ENCODE measurements around the gene AKAP13.
"Not testable (repeated sequence)": the region's sequence is repeated elsewhere in the genome, so short reads cannot be mapped to it uniquely, and the experiment has no call there.

The AKAP13 gene

DNA sequence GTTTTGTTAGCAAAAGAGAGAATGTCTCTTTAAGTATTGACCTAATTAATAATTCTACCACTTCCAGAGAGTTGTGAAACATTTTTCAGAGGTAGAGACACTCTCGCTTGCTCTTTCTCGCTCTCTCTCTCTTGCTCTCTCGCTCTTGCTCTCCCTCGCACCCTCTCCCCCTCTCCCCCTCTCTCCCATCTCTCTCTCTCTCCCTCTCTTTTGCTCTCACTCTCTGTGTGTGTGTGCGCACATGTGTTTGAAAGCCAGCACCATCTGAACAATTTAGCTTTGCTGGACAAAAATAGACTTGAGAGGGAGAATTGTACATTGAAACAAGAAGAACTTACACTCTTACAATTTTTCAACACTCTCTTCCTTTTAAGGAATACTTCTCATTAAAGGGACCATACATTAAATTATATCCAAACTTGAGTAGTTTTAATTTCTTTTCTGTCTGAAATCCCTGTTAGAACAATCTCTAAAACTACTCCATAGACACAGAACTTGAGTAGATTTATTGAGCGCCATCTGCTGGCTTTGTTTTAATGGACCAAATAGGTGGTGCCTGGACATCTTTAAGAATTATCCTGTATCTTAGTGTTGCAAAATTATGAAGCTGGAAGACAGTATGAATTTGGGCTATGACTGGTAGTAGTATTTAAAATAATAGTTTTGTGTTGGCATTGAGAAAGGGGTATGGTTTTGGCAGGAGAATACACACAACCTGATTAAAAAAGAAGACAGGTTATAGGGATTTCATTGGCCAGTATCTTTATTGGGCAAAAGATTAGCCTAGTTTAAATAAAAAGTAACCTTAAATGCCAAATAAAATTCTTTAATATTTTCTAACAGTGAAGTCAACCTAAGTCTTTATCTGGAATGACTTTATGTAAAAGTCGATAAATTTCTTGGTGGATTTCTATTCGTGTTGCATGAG is 124.6 kb downstream of the AKAP13 start:
- DNase-seq = peak; percentile 27

DNA sequence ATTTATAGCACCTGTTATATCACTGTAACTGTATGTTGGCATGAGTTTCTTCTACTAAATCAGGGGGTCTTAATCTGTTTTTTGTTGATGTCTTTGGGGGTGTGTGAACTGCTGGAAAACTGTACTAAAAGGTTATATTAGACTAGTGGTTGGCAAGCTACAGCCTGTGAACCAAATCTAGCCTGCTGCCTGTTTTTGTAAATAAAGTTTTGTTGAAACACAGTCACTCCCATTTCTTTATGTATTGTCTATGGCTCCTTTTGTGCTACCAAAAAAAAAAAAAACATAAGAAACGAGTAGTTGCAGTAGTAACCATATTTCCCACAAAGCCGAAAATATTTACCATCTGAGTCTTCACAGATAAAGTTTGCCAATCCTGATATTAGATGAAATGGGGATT is 126.7 kb downstream of the AKAP13 start:
- no peak for DNase-seq

- no peak for DNase-seq
Observed at GRCh38 chr15:85509973-85510372, 129.6 kb downstream of the AKAP13 start.

DNA sequence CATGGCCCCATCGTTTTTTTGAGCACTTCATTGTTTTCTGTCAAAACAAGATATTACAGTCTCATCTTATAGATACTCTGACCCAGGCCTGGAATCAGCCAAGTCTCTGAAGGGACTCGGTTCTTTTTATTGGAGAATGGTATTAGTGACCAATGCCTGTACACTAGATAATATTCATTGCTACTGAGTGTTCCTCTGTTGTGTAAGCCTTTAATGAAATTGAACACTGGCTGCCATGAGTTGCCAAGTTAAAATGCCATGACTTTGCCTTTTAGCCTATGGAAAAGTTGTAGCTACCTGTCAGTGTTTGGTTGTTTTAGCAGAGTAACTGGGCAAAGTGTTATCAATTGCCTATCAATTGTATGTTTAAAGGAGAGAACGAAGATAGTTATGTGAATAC is 134.0 kb downstream of the AKAP13 start:
- no peak for DNase-seq

- DNase-seq = no peak
Observed at GRCh38 chr15:85515212-85515611, 134.8 kb downstream of the AKAP13 start.

DNA sequence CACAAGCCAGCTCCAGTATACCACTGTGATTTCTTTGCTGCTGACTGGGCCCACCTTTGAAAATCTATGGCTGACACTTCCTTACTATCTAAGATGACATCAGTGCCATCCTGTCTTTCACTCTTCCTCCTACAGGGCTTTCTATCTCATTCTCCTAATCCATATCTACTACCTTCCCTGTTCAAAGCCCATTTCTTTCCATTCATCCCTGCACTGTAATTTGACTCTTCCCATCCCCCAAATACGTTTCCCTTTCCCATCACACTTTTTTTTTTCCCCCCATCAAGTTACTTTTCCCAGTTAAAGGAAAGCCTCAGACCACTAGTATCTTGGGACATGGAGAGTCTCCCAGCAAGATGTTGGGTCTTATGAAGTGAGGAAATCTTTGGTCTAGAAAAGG is 136.7 kb downstream of the AKAP13 start:
- no peak for DNase-seq

- no peak for DNase-seq
Observed at GRCh38 chr15:85518979-85519761, 138.8 kb downstream of the AKAP13 start.

DNA sequence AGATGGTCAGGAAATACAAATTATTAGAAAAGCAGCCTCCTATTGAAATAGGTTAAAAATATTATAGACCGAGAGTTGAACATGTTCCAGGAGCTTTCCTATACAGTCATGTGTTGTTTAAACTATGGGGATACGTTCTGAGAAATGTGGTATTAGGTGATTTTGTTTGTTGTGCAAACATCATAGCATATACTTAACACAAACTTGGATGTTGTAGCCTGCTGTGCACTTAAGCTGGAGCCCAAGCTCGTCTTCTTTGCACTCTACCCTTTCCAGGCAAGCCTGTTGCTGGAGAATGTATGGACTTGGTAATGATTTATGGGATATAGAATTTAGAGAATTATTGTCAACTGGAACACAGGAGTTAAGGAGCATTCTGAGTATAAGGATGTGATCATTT is 140.2 kb downstream of the AKAP13 start:
- no peak for DNase-seq

DNA sequence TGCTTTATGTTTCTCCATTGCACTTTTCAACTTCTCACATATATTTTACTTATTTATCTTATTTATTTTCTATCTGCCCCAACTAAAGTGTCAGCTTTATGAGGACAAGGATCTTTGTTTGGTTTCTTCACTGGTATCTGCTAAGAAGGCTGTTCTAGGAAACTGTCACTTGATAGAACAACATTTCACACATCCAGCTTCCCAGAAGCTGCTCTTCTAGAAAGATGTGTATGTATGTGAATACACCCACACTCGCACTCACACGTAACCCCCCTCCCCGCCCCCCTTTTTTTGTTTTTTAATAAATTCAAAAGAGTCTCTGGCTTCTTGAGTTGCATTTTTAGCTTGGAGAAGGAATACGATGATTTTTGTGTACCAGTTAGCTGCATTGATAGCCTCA is 143.1 kb downstream of the AKAP13 start:
- no peak for DNase-seq

GRCh38 chr15:85525755-85526154 is 145.4 kb downstream of the AKAP13 start:
- DNase-seq = no peak

GRCh38 chr15:85527895-85528294 is 147.5 kb downstream of the AKAP13 start:
- no peak for DNase-seq

GRCh38 chr15:85530079-85530478 is 149.7 kb downstream of the AKAP13 start:
- no peak for DNase-seq

GRCh38 chr15:85531083-85531482 is 150.7 kb downstream of the AKAP13 start:
- DNase-seq = no peak

DNA sequence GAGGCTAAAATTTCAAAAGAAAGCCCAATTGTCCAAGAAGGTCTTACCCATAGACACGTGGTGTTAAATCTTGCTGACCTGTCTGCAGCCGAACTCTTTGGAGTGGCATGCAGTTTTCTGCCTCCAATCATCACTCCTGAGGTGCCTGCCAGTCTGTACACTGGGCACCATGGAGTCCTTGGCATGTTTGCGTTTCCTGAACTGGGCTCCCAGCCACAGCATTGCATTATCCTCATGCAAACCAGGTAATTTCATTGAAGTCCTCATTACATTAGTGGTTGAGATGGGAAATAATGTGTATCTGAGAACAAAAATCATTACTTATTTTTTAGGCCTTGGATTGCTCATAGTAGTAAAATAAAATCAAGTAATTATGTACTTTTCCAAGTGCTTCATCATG is 152.3 kb downstream of the AKAP13 start:
- no peak for DNase-seq

DNA sequence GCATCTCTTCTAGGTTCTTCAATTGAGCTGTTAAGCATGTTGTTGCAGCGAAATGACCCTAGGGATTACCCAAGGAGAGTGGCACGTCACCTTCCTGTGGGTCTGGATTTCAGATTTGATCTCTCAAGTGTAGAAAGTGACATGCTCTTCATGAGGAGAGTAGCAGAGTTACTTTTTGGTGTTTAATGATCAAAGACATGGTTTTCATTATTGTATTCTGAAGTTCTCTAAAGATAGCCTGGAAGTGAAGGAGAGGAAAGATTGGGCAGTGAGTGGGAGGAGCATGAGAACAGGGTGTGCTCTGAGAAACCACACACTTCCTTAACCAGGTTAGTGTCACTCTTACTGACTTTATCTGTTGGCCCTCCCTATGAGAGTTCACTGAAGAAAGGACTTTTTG is 153.6 kb downstream of the AKAP13 start:
- no peak for DNase-seq

DNA sequence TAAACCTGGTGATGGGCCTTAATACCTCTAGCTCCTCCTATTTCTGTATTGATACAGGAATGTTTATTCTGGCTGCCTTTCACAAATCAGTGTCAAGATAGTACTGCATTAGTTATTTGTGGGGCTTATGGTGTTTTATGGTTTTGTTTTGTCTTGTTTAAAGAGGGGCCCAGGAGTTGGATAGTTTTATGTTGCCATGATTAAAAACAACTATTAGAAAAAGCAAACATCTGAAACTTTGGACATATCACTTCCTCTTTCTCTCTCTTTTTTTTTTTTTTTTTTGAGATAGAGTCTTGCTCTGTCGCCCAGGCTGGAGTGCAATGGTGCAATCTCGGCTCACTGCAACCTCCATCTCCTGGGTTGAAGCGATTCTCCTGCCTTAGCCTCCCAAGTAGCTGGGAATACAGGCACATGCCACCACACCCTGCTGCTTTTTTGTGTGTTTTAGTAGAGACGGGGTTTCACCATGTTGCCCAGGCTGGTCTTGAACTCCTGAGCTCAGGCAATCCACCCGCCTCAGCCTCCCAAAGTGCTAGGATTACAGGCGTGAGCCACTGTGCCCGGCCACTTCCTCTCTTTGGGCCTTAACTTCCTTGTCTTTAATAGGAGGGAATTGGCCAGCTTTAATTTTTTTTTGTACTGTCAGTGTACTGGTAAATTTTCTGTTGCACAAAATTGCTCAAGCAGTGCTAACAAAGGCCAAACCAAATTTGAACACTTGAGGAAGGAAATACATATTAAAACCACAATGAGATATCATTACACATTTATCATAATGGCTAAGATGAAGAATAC is 155.3 kb downstream of the AKAP13 start:
- not testable (repeated sequence) for DNase-seq

DNA sequence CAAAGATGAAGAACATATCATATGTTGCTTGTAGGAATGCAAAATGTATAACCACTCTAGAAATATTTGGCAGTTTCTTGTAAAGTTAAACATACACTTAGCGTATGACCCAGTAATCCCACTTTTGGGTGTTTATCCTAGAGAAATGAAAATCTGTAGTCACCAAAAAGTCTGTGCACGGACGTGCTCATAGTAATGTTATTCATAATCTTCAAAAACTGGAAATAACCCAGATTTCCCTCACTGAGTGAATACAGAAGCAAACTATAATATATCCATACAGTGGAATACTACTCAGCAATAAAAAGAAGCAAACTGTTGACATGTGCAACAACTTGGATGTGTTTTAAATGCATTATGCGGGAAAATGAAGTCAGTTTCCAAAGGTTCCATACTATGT is 155.9 kb downstream of the AKAP13 start:
- no peak for DNase-seq

GRCh38 chr15:85539491-85539890 is 159.1 kb downstream of the AKAP13 start:
- DNase-seq = no peak

DNA sequence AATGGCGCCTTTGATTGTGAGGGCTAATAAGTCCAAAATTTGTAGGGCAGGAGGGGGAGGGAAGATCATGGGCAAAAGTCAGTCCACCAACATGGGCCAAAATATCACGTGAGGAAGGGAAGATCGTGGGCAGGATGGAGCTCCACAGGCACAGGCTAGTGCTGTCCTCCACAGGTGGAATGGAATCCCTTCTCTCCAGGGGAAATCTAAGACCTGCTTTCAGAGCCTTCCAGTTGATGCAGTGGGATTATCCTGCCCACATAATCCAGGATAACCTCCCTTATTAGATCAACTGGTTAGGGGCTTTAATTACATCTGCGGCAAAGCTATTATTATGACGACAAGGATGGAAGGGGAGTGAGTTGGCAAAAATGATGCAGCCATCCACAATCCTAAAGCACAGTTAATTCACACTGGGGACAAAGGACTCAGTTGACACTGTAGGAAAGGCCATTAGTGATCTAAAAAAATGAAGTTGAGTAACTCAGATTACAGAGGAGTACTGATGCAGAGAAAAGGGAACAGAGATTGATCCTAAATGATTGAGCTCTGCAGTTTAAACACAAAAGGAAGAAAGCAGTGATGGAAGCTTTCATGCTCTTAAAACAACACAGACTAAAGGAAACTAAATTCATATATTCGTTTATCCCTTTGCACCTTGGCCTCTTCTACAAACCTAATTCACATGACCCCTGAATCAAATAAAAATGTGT is 159.8 kb downstream of the AKAP13 start:
- DNase-seq = no peak

DNA sequence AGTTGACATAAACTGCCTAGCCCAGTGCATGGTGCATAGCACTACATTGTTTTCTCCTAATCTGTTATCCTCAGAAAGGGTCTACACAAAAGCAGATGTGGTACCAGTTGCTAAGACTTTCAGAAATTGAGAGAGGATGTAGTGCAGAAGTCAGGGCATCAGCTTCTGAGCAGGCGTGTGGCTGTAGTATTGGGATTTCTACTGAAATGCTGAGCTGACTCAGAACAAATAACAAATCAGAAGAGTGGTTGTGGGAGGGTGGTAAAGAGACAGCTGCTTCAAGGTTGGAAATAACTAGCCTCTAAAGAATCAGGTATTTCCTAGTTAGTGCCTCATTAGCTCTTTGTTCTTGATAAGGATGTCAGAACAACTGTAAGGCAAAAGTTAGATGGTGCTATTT is 161.3 kb downstream of the AKAP13 start:
- DNase-seq = no peak

DNA sequence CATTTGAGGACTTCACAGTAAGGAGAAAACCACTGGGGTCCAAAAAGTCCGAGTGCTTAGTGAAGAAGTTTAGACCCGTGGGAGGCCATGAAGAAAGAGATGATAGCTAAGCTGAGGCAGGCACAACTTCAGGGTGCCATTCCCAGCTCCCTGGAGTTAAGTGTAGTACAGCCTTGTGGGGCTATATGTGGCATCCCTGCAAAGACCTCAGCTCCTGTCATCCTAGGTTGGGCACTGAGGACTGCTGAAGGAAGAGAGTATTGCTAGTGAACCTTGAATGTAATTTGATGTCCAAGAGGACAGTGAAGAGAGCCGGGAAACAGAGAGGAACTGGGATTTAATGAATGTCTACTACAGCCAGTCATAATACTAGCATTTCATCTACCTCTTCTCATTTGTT is 162.1 kb downstream of the AKAP13 start:
- DNase-seq = no peak

DNA sequence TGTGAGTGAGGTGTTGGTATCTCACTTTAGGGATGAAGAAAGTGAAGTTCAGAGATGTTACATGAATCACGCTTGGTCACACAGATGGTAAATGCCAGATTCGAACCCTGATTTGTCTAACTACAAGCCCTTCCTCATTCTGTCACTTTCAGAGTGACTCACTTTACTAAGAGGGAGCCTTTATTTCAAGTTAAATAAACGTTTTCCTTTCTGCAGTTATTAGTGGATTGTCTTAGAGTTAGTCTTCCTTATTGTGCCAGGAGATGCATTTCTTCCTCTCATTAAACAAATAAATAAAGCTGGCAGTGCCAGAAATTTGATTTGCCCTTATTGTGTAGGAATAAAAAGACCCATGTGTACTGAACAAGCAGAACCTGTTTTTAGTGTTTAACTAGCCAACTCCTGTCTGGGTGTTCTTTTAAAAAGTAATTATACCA is 162.5 kb downstream of the AKAP13 start:
- DNase-seq = no peak

DNA sequence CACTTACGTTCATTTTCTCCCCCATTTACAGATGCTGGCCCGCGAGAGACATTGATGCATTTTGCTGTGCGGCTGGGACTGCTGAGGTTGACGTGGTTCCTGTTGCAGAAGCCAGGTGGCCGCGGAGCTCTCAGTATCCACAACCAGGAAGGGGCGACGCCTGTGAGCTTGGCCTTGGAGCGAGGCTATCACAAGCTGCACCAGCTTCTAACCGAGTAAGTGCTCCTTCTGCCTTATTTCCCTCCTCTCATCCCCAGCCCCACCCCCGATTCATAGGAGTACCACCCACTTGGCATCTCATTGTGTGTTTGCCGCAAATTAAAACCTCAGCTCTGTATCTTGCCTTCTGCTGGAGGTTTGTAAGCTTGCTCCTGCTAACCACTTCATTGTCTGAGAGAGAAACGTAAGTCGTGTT is 163.3 kb downstream of the AKAP13 start:
- DNase-seq = peak; percentile 13

Data from activated CD4-positive, alpha-beta T cell treated with anti-CD3 and anti-CD28 coated beads, Interleukin-2, amount 50 U/mL, for 1 hour (primary cell).